ENCODE measurements around the gene ZNF324B. TPM values are rescaled to one million over a fixed set of nuclear protein-coding genes. Genes with fewer than 3 reads are reported as not detected.
"Not testable (repeated sequence)": the region's sequence is repeated elsewhere in the genome, so short reads cannot be mapped to it uniquely, and the experiment has no call there.

ZNF324B gene
- total RNA-seq, 2 experiments from 2014 or later: 7.6 to 8.2 TPM

DNA sequence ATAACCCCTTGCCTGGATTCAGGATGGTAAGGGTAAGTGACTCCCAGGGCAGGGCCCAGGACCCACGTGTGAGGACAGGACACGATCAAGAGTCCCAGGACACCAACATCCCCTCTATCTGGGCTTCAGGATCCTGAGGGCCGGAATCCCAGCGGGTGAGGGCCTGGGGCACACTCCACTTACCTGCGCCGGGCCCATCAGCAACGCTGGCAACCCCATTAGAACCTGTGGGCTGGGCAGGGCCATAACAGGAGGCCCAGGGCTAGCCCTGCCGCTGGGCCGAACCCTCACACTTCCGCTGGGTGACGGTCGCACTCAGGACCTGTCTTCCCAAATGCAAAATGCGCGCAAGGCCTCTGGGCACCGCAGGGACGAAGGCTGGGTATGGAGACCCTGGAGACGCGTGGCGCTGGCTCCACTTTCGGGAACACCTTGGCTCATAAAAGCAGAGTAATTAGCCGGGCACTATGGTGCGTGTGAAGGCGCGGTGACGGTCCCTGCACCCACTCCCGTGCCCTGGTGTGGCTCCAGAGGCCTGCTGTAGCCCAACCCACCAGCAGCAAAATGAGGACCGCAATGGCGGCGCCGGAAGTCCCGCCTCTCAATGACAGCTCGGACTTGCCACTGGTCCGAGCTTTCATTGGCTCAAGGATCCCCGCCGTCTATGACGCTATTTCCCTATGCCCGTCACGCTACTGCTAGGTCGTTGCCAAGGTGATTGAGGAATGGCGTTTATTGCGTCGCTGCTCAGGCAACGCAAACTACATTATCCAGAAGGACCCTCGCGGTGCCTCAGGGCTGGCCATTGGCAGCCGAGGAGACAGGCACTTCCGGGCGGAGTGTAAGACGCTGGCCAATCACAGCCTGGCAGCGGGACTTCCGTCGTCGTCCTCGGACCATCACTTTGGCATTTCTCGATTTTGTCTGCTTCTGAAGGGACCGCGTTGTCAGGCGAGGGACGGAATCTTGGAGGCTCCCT lies 11.6 kb upstream of the ZNF324B start, which contains the start of gene ZNF132:
ZNF132 (minus strand) TSS at position 578 of the 979 bp plus-strand sequence; CDS start at position 246, 332 bp downstream.
- ATAC-seq: peak; percentile 97
- intact Hi-C loops (cut with micrococcal nuclease): no loop called here
- H3K36me3 Mint-ChIP-seq (ENCODE audit: low read depth): peaks cover 52% of the 10 kb centered on the region
- ChIA-PET CTCF (interaction anchor here (0.6 kb wide), 1 partner anchor 153 kb away, joined by 3 read pairs; no protein-coding TSS in a partner anchor), POLR2A (no interaction called here)
- peaks cover 46% of the 10 kb centered on the region for H3K9me3 Mint-ChIP-seq
- no peaks in the 10 kb centered on the region for H3K27me3 Mint-ChIP-seq
- TF ChIP-seq CTCF (IDR thresholded peaks at IDR 0.05): no peak
- peaks cover 21% of the 10 kb centered on the region for H3K4me1 Mint-ChIP-seq (ENCODE audit: low read depth)
- H3K27ac Mint-ChIP-seq: peak within 1 kb of the TSS; percentile 90
- DNase-seq: peak; percentile 98
- H3K4me3 Mint-ChIP-seq: peak within 1 kb of the TSS; percentile 81

- DNase-seq: no peak
- Mint-ChIP-seq H3K36me3 (ENCODE audit: low read depth) (peaks cover 45% of the 10 kb centered on the region), H3K27me3 (no peaks in the 10 kb centered on the region), H3K4me1 (ENCODE audit: low read depth) (peaks cover 21% of the 10 kb centered on the region), H3K4me3 (peak overlapping the region; percentile 81), H3K9me3 (peaks cover 39% of the 10 kb centered on the region), H3K27ac (peak overlapping the region; percentile 90)
- intact Hi-C loops (cut with micrococcal nuclease): no loop called here
- POLR2A ChIA-PET: interaction anchor here (0.7 kb wide), 1 partner anchor 11 kb away, joined by 3 read pairs; the partner anchor contains the start of gene ZNF324B
- no peak for TF ChIP-seq CTCF (IDR thresholded peaks at IDR 0.05)
- ATAC-seq: no peak
- CTCF ChIA-PET: interaction anchor here (0.6 kb wide), 1 partner anchor 154 kb away, joined by 3 read pairs; no protein-coding TSS in a partner anchor
Observed at GRCh38 chr19:58440556-58440955, 10.9 kb upstream of the ZNF324B start.

GRCh38 chr19:58442986-58443385 lies 8.4 kb upstream of the ZNF324B start:
- Mint-ChIP-seq H3K4me1 (ENCODE audit: low read depth) (peaks cover 18% of the 10 kb centered on the region), H3K36me3 (ENCODE audit: low read depth) (peaks cover 24% of the 10 kb centered on the region), H3K9me3 (peaks cover 22% of the 10 kb centered on the region)
- CTCF ChIA-PET: interaction anchor here (1.3 kb wide), 1 partner anchor 77 kb away, joined by 3 read pairs; the partner anchor contains the start of gene ZBTB45
- ATAC-seq; H3K4me3 Mint-ChIP-seq; H3K27me3 Mint-ChIP-seq; intact Hi-C loops (cut with micrococcal nuclease); DNase-seq; H3K27ac Mint-ChIP-seq: not testable (repeated sequence)
- POLR2A ChIA-PET: interaction anchor here (1.2 to 1.4 kb wide), 3 partner anchors 17 to 214 kb away, joined by 3 to 4 read pairs (median 4); partner anchors contain the start of genes ZNF446 and ZNF544

DNA sequence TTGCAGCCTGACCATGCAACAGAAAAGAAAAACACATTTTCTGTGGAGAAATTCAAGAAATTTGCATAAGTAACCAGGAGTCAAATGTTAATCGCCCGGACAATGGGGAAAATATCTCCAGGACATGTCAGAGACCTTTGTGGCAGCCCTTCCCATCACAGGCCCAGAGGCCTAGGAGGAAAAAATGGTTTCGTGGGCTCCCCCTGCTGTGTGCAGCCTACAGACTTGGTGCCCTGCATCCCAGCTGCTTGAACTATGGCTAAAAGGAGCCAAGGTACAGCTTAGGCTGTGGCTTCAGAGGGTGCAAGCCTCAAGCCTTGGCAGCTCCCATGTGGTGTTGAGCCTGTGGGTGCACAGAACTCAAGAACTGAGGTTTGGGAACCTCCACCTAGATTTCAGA lies 2.6 kb upstream of the ZNF324B start:
- H3K4me3 Mint-ChIP-seq; ATAC-seq; CTCF ChIA-PET; H3K27ac Mint-ChIP-seq; intact Hi-C loops (cut with micrococcal nuclease); DNase-seq; H3K36me3 Mint-ChIP-seq (ENCODE audit: low read depth): not testable (repeated sequence)
- H3K4me1 Mint-ChIP-seq (ENCODE audit: low read depth): peaks cover 26% of the 10 kb centered on the region
- H3K27me3 Mint-ChIP-seq: peaks cover 13% of the 10 kb centered on the region
- H3K9me3 Mint-ChIP-seq: peaks cover 14% of the 10 kb centered on the region
- POLR2A ChIA-PET: interaction anchor here (1.1 kb wide), 1 partner anchor 46 kb away, joined by 3 read pairs; no protein-coding TSS in a partner anchor

GRCh38 chr19:58449980-58450379 lies 1.4 kb upstream of the ZNF324B start:
- intact Hi-C loops (cut with micrococcal nuclease); H3K27ac Mint-ChIP-seq; ATAC-seq; H3K4me3 Mint-ChIP-seq; DNase-seq: not testable (repeated sequence)
- peaks cover 15% of the 10 kb centered on the region for H3K36me3 Mint-ChIP-seq (ENCODE audit: low read depth)
- H3K4me1 Mint-ChIP-seq (ENCODE audit: low read depth): peaks cover 26% of the 10 kb centered on the region
- H3K9me3 Mint-ChIP-seq: peaks cover 14% of the 10 kb centered on the region
- peaks cover 13% of the 10 kb centered on the region for H3K27me3 Mint-ChIP-seq
- CTCF ChIA-PET: interaction anchor here (1.2 kb wide), 1 partner anchor 41 kb away, joined by 3 read pairs; no protein-coding TSS in a partner anchor
- POLR2A ChIA-PET: interaction anchor here (0.7 to 1.4 kb wide), 3 partner anchors 11 to 64 kb away, joined by 3 to 4 read pairs (median 3); no protein-coding TSS in a partner anchor

DNA sequence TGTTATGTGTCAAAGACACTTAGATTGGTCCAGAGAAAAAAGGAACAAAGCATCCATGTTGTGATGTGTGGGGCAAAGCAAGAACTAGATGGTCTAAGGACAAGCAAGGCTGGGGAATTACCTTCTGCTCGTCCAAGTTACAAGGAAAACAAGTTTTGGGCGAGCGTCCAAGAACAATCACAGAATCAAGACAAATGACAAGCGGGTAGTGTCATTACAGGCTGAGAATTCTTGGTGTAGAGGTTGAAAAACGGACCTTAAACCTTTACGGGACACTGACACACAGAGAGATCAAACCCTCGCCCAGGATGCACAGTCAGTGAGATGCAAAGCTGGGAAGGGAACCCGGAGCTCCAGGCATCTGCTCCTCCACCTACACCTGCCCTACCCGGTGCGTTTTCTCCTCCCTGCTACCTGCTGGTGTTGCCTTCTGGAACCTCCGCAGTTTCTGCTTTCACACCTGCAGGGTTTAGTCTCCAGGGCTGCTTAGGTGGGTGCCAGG lies 515 bp upstream of the ZNF324B start:
- Mint-ChIP-seq H3K27ac (no peak overlapping the region), H3K4me3 (peak overlapping the region; percentile 84), H3K36me3 (ENCODE audit: low read depth) (peaks cover 17% of the 10 kb centered on the region), H3K9me3 (peaks cover 14% of the 10 kb centered on the region), H3K27me3 (peaks cover 13% of the 10 kb centered on the region), H3K4me1 (ENCODE audit: low read depth) (peaks cover 26% of the 10 kb centered on the region)
- ChIA-PET POLR2A (interaction anchor here (1.1 to 1.4 kb wide), 2 partner anchors 10 kb away, joined by 3 read pairs; no protein-coding TSS in a partner anchor), CTCF (interaction anchor here (1.2 to 1.5 kb wide), 2 partner anchors 42 to 69 kb away, joined by 3 read pairs; partner anchors contain the start of gene ZBTB45)
- intact Hi-C loops (cut with micrococcal nuclease): no loop called here
- ATAC-seq: no peak
- TF ChIP-seq CTCF (IDR thresholded peaks at IDR 0.05): no peak
- DNase-seq: no peak

All from activated CD8-positive, alpha-beta T cell treated with anti-CD3 and anti-CD28 coated beads for 36 hours (primary cell).